ENCODE results near the gene KLHL21. TPM values are rescaled to one million over a fixed set of nuclear protein-coding genes. Genes with fewer than 3 reads are reported as not detected.

KLHL21 gene
- total RNA-seq, 1 donor from 2014 or later, result 69.5 TPM

GRCh38 chr1:6632588-6633514 is 30.2 kb upstream of the KLHL21 start:
- no peak for DNase-seq (ENCODE audit: low read depth)
- no peak for TF ChIP-seq CTCF (IDR thresholded peaks at IDR 0.05; ENCODE audit: insufficient read depth, low read length, poor library complexity, severe bottlenecking)
- no peak overlapping the region for H3K4me3 ChIP-seq (ENCODE audit: low read depth, low read length)
- H3K27me3 ChIP-seq (ENCODE audit: control insufficient read depth, insufficient read depth, low read length), result no peaks in the 10 kb centered on the region
- no peaks in the 10 kb centered on the region for H3K36me3 ChIP-seq (ENCODE audit: control insufficient read depth, insufficient read depth, low read length)

DNA sequence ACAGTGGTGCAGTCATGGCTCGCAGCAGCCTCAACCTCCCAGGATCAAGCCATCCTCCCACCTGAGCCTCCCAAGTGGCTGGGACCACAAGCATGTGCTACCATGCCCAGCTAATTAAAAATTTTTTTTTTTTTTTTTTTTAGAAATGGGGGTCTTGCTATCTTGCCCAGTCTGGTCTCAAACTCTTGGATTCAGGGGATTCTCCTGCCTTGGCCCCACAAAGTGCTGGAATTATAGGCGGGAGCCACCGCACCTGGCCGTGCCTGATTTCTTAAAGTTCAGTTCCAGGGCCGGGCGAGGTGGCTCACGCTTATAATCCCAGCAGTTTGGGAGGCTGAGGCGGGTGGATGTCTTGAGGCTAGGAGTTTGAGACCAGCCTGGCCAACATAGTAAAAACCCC is 28.4 kb upstream of the KLHL21 start:
- DNase-seq (ENCODE audit: low read depth), result no peak
- H3K36me3 ChIP-seq (ENCODE audit: control insufficient read depth, insufficient read depth, low read length), result no peaks in the 10 kb centered on the region
- H3K4me3 ChIP-seq (ENCODE audit: low read depth, low read length), result no peak overlapping the region
- H3K27me3 ChIP-seq (ENCODE audit: control insufficient read depth, insufficient read depth, low read length), result no peaks in the 10 kb centered on the region
- TF ChIP-seq CTCF (IDR thresholded peaks at IDR 0.05; ENCODE audit: insufficient read depth, low read length, poor library complexity, severe bottlenecking), result no peak

GRCh38 chr1:6630027-6630426 is 27.4 kb upstream of the KLHL21 start:
- DNase-seq (ENCODE audit: low read depth), result no peak
- TF ChIP-seq CTCF (IDR thresholded peaks at IDR 0.05; ENCODE audit: insufficient read depth, low read length, poor library complexity, severe bottlenecking), result no peak
- Histone ChIP-seq H3K4me3 (ENCODE audit: low read depth, low read length) (no peak overlapping the region), H3K27me3 (ENCODE audit: control insufficient read depth, insufficient read depth, low read length) (no peaks in the 10 kb centered on the region), H3K36me3 (ENCODE audit: control insufficient read depth, insufficient read depth, low read length) (no peaks in the 10 kb centered on the region)

GRCh38 chr1:6628971-6629479 is 26.4 kb upstream of the KLHL21 start:
- DNase-seq (ENCODE audit: low read depth), result no peak
- Histone ChIP-seq H3K4me3 (ENCODE audit: low read depth, low read length) (no peak overlapping the region), H3K27me3 (ENCODE audit: control insufficient read depth, insufficient read depth, low read length) (no peaks in the 10 kb centered on the region), H3K36me3 (ENCODE audit: control insufficient read depth, insufficient read depth, low read length) (no peaks in the 10 kb centered on the region)
- TF ChIP-seq CTCF (IDR thresholded peaks at IDR 0.05; ENCODE audit: insufficient read depth, low read length, poor library complexity, severe bottlenecking), result no peak

- no peaks in the 10 kb centered on the region for H3K36me3 ChIP-seq (ENCODE audit: control insufficient read depth, insufficient read depth, low read length)
- no peaks in the 10 kb centered on the region for H3K27me3 ChIP-seq (ENCODE audit: control insufficient read depth, insufficient read depth, low read length)
- H3K4me3 ChIP-seq (ENCODE audit: low read depth, low read length), result no peak overlapping the region
- no peak for DNase-seq (ENCODE audit: low read depth)
- no peak for TF ChIP-seq CTCF (IDR thresholded peaks at IDR 0.05; ENCODE audit: insufficient read depth, low read length, poor library complexity, severe bottlenecking)
Observed at GRCh38 chr1:6627841-6628545, 25.3 kb upstream of the KLHL21 start.
